Measurements from ENCODE around the gene ATF4.
A peak's percentile ranks its signal among the peaks of the same experiment; 100 is the strongest.

Gene ATF4

DNA sequence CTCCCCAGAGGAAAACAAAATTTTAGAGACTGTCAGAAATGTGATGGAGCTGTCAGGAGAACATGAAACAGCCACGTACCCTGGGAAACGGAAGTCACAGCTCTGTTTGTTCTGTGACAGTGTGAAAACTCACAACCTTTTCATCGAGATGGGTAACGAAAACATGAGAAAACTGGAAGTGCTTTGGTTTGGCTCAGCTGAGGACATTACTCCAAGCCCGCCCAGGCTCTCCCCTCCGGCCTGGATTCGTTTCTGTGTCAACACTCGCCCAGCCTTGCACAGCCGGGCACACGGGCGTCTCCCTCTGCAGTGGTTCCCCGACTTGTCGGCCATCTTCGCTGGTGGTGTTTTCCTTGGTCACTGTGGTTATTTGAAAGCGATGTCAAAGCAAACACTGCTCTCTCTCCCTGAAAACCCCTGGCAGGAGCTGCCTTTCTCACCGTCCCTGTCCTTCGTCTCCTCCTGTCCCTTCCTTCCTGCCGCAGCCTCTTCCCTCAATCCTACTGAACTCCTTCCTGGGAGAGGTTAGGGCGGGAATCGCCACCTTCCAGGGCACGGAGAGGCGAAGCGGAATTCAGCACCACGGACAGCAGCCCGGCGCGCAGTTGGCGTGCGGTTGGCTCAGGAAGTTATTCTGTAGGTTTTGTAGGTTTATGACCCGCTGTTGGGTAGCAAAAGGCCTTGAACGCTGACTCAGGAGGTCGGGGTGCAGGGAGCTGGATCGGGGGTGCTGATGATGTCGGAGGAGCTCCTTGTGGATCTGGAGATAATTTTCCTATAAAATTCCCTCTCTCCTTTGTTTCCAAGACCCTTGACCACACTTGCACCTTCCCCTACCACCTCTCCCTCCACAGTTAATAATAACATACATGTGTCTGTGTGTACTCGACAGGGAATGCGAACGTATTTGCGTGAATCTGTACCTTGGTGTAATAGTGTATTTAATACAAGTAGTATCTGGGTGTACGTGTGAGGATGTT is 25.3 kb downstream of the ATF4 start (continued):
- TF ChIP-seq ZBTB26 (tag by site-specific recombination; optimal IDR thresholded peaks at IDR 0.05) (peak; percentile 18), REPIN1 (tag by site-specific recombination; IDR thresholded peaks at IDR 0.05; ENCODE audit: low read depth) (no peak), OSR2 (tag by site-specific recombination; IDR thresholded peaks at IDR 0.05) (no peak), ZNF19 (tag by site-specific recombination; IDR thresholded peaks at IDR 0.05; ENCODE audit: low read depth) (no peak), IKZF3 (tag by site-specific recombination; IDR thresholded peaks at IDR 0.05) (peak; percentile 71), ZBTB8A (tag by site-specific recombination; IDR thresholded peaks at IDR 0.05) (no peak), ZNF777 (tag by site-specific recombination; IDR thresholded peaks at IDR 0.05; ENCODE audit: borderline replicate concordance) (no peak), ZBTB10 (tag by site-specific recombination; IDR thresholded peaks at IDR 0.05) (no peak), ZNF266 (tag by site-specific recombination; IDR thresholded peaks at IDR 0.05; ENCODE audit: low read depth) (no peak), GLI2 (tag by site-specific recombination; IDR thresholded peaks at IDR 0.05; ENCODE audit: borderline replicate concordance, low read depth) (no peak), ZNF16 (tag by site-specific recombination; IDR thresholded peaks at IDR 0.05; ENCODE audit: low read depth) (no peak), ZNF560 (tag by site-specific recombination; IDR thresholded peaks at IDR 0.05; ENCODE audit: borderline replicate concordance) (no peak), ZNF366 (tag by site-specific recombination; conservative IDR thresholded peaks at IDR 0.05) (peak; percentile 49; the same call in 1 of the 2 replicates), RBAK (tag by site-specific recombination; IDR thresholded peaks at IDR 0.05) (no peak), ZNF561 (tag by site-specific recombination; IDR thresholded peaks at IDR 0.05; ENCODE audit: borderline replicate concordance) (no peak), ZNF302 (tag by site-specific recombination; IDR thresholded peaks at IDR 0.05; ENCODE audit: low read depth) (no peak), ZNF174 (tag by site-specific recombination; IDR thresholded peaks at IDR 0.05) (no peak), SCRT1 (tag by site-specific recombination; IDR thresholded peaks at IDR 0.05; ENCODE audit: borderline replicate concordance) (no peak), CTCF (tag by site-specific recombination; IDR thresholded peaks at IDR 0.05) (no peak), ZNF10 (tag by site-specific recombination; IDR thresholded peaks at IDR 0.05) (no peak), ZBTB1 (tag by site-specific recombination; IDR thresholded peaks at IDR 0.05) (no peak)
- TF ChIP-seq, protein P1, sequence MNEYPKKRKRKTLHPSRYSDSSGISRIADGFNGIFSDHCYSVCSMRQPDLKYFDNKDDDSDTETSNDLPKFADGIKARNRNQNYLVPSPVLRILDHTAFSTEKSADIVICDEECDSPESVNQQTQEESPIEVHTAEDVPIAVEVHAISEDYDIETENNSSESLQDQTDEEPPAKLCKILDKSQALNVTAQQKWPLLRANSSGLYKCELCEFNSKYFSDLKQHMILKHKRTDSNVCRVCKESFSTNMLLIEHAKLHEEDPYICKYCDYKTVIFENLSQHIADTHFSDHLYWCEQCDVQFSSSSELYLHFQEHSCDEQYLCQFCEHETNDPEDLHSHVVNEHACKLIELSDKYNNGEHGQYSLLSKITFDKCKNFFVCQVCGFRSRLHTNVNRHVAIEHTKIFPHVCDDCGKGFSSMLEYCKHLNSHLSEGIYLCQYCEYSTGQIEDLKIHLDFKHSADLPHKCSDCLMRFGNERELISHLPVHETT (tag by site-specific recombination; IDR thresholded peaks at IDR 0.05), result no peak
- TF ChIP-seq, protein P2, sequence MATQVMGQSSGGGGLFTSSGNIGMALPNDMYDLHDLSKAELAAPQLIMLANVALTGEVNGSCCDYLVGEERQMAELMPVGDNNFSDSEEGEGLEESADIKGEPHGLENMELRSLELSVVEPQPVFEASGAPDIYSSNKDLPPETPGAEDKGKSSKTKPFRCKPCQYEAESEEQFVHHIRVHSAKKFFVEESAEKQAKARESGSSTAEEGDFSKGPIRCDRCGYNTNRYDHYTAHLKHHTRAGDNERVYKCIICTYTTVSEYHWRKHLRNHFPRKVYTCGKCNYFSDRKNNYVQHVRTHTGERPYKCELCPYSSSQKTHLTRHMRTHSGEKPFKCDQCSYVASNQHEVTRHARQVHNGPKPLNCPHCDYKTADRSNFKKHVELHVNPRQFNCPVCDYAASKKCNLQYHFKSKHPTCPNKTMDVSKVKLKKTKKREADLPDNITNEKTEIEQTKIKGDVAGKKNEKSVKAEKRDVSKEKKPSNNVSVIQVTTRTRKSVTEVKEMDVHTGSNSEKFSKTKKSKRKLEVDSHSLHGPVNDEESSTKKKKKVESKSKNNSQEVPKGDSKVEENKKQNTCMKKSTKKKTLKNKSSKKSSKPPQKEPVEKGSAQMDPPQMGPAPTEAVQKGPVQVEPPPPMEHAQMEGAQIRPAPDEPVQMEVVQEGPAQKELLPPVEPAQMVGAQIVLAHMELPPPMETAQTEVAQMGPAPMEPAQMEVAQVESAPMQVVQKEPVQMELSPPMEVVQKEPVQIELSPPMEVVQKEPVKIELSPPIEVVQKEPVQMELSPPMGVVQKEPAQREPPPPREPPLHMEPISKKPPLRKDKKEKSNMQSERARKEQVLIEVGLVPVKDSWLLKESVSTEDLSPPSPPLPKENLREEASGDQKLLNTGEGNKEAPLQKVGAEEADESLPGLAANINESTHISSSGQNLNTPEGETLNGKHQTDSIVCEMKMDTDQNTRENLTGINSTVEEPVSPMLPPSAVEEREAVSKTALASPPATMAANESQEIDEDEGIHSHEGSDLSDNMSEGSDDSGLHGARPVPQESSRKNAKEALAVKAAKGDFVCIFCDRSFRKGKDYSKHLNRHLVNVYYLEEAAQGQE (tag by site-specific recombination; IDR thresholded peaks at IDR 0.05), result peak; percentile 99
- TF ChIP-seq, protein P3, sequence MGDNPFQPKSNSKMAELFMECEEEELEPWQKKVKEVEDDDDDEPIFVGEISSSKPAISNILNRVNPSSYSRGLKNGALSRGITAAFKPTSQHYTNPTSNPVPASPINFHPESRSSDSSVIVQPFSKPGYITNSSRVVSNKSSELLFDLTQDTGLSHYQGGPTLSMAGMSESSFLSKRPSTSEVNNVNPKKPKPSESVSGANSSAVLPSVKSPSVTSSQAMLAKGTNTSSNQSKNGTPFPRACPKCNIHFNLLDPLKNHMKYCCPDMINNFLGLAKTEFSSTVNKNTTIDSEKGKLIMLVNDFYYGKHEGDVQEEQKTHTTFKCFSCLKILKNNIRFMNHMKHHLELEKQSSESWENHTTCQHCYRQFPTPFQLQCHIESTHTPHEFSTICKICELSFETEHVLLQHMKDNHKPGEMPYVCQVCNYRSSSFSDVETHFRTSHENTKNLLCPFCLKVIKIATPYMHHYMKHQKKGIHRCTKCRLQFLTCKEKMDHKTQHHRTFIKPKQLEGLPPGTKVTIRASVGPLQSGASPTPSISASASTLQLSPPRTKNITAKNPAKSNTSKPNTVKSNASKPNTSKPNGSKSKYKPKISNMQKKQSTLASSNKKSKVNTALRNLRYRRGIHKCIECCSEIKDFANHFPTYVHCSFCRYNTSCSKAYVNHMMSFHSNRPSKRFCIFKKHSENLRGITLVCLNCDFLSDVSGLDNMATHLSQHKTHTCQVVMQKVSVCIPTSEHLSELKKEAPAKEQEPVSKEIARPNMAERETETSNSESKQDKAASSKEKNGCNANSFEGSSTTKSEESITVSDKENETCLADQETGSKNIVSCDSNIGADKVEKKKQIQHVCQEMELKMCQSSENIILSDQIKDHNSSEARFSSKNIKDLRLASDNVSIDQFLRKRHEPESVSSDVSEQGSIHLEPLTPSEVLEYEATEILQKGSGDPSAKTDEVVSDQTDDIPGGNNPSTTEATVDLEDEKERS (tag by site-specific recombination; IDR thresholded peaks at IDR 0.05), result no peak
